ENCODE data around the gene SUMO3. TPM values are rescaled to one million over a fixed set of nuclear protein-coding genes. Genes with fewer than 3 reads are reported as not detected.

SUMO3 gene
- total and polyA plus RNA-seq, 2 of the 13 experiments (the other 11 are each of a cell fraction or from before 2014, with no cell fraction given) = 51.4 to 92.4 TPM

DNA sequence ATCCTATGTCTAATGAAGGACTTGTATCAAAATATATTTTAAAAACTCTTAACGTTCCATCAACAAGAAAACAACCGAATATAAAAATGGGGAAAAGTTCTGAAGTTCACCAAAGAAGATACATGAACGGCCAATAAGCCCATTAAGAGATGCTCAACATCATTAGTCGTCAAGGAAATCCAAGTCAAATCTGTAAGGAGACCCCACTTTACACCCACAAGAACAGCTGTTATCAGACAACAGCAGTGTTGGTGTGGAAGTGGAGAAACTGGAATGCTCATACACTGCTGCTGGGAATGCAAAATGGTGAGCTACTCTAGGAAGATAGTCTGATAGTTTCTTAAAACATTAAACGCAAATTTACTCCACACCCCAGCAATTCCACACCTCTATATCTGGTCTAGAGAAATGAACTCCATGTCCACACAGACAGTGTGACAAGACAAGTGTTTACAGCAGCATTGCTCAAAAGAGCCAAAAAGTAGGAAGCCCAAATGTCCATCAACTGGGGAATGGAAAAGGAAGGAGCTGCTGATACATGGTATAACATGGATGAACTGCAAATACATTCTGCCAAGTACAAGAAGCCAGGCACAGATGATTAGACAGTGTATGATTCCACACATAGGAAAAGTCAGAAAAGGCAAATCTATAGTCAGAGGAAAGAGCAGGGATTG is 34.7 kb downstream of the SUMO3 start:
- no peaks in the 10 kb centered on the region for H3K9me3 ChIP-seq (ENCODE audit: low read length)
- H3K27ac ChIP-seq (ENCODE audit: extremely low read length, insufficient read depth, low read length) = no peak overlapping the region
- ChIA-PET POLR2A (no interaction called here), CTCF (ENCODE audit: low intra/inter-chr PET ratio, low total read pairs) (no interaction called here)
- H3K4me3 ChIP-seq (replicated peaks in 1 of 3; ENCODE audit: insufficient read depth in 1 of 3, low read depth in 2 of 3, low read length in 3 of 3) = no peak overlapping the region
- in situ Hi-C loops (cut with HindIII; ENCODE audit: extremely low pct_ligation_motif_present, low pct_unique_long_range_greater_than_20kb) (no loop called here), intact Hi-C loops (cut with micrococcal nuclease; ENCODE audit: unreplicated experiment) (no loop called here)
- no TSS peak for BruUV-seq (replicated peaks)
- H3K79me2 ChIP-seq (ENCODE audit: insufficient read depth, low read length) = peaks cover 33% of the 10 kb centered on the region
- peaks cover 26% of the 10 kb centered on the region for H3K4me1 ChIP-seq (ENCODE audit: insufficient read depth, low read length)
- peak; percentile 40; the same call in 1 of the 2 replicates for TF ChIP-seq RFX5 (IDR thresholded peaks at IDR 0.05; ENCODE audit: low read depth, low read length)
- TF ChIP-seq, protein P1, sequence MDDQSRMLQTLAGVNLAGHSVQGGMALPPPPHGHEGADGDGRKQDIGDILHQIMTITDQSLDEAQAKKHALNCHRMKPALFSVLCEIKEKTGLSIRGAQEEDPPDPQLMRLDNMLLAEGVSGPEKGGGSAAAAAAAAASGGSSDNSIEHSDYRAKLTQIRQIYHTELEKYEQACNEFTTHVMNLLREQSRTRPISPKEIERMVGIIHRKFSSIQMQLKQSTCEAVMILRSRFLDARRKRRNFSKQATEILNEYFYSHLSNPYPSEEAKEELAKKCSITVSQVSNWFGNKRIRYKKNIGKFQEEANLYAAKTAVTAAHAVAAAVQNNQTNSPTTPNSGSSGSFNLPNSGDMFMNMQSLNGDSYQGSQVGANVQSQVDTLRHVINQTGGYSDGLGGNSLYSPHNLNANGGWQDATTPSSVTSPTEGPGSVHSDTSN (CRISPR knock-in tag; IDR thresholded peaks at IDR 0.05; ENCODE audit: borderline replicate concordance) = no peak
- H3K4me2 ChIP-seq (ENCODE audit: low read depth, low read length) = no peak overlapping the region
- no peaks in the 10 kb centered on the region for H3K27me3 ChIP-seq (ENCODE audit: control insufficient read depth in 1 of 2, insufficient read depth in 2 of 2, low read length in 2 of 2)
- H2AFZ ChIP-seq (ENCODE audit: low read length) = no peak overlapping the region
- no peaks in the 10 kb centered on the region; the same call in 1 of the 2 replicates for H4K20me1 ChIP-seq (ENCODE audit: insufficient read depth, low read length)
- WGBS (ENCODE audit: low lambda C conversion rate) = 84% methylated on average over 5 of the region's 5 CpGs
- DNase-seq (ENCODE audit: low spot score) (no peak), FAIRE-seq (no peak), ATAC-seq (no peak)
- H3K9ac ChIP-seq (ENCODE audit: insufficient read depth, low read depth, low read length) = no peak overlapping the region
- H3K36me3 ChIP-seq (replicated peaks in 1 of 2; ENCODE audit: control insufficient read depth in 1 of 2, insufficient read depth in 2 of 2, low read length in 2 of 2) = peaks cover 7 to 42% of the 10 kb centered on the region in 2 experiments; a peak in 4 of 5 replicates

DNA sequence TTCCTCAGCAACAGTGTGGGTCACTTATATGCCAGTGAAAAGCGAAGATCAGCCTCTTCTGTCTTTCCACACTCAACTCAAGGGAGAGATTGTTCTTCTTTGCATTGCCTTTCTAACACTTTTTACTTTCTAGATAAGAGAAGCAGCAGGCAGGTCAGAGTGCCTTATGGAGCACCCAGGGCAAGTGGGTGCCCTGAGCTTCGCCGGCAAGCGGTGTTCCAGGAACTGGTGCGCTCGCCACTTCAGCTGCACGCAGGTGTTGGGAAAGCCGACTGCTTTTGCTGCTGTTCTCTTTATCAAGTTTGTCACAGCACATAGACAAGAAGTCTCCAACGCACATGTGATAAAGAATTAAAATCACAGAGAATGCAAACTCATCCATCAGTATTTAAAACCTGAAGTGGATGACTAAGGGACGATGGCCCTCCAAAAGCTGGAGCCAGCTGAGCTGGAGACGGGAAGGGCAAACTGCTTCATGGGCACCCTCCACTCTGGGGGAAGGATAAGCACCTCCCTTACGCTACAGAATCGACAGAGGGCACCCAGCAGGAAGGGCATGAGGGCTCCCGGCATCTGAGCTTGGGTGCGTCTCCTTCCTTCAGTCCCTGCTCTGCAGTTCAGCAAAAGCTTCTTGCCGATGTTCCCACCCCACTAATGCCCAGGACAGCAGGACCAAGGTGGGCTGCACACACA is 36.9 kb downstream of the SUMO3 start:
- H3K27me3 ChIP-seq (ENCODE audit: control insufficient read depth in 1 of 2, insufficient read depth in 2 of 2, low read length in 2 of 2) = no peaks in the 10 kb centered on the region
- 94% methylated on average over 13 of the region's 16 CpGs for WGBS (ENCODE audit: low lambda C conversion rate)
- no peak overlapping the region for H3K9ac ChIP-seq (ENCODE audit: insufficient read depth, low read depth, low read length)
- peaks cover 9 to 46% of the 10 kb centered on the region in 2 experiments; a peak in 4 of 5 replicates for H3K36me3 ChIP-seq (replicated peaks in 1 of 2; ENCODE audit: control insufficient read depth in 1 of 2, insufficient read depth in 2 of 2, low read length in 2 of 2)
- peaks cover 28% of the 10 kb centered on the region for H3K79me2 ChIP-seq (ENCODE audit: insufficient read depth, low read length)
- ATAC-seq (no peak), FAIRE-seq (no peak), DNase-seq (ENCODE audit: low spot score) (no peak)
- no peak overlapping the region for H3K4me3 ChIP-seq (replicated peaks in 1 of 3; ENCODE audit: insufficient read depth in 1 of 3, low read depth in 2 of 3, low read length in 3 of 3)
- H3K4me2 ChIP-seq (ENCODE audit: low read depth, low read length) = no peak overlapping the region
- H3K27ac ChIP-seq (ENCODE audit: extremely low read length, insufficient read depth, low read length) = no peak overlapping the region
- POLR2A ChIA-PET = no interaction called here
- H3K9me3 ChIP-seq (ENCODE audit: low read length) = no peaks in the 10 kb centered on the region
- no TSS peak for BruUV-seq (replicated peaks)
- CTCF ChIA-PET (ENCODE audit: low intra/inter-chr PET ratio, low total read pairs) = no interaction called here
- in situ Hi-C loops (cut with HindIII; ENCODE audit: extremely low pct_ligation_motif_present, low pct_unique_long_range_greater_than_20kb) = no loop called here
- no peaks in the 10 kb centered on the region; the same call in 1 of the 2 replicates for H4K20me1 ChIP-seq (ENCODE audit: insufficient read depth, low read length)
- H3K4me1 ChIP-seq (ENCODE audit: insufficient read depth, low read length) = peaks cover 29% of the 10 kb centered on the region
- intact Hi-C loops (cut with micrococcal nuclease; ENCODE audit: unreplicated experiment) = no loop called here
- no peak overlapping the region for H2AFZ ChIP-seq (ENCODE audit: low read length)
- TF ChIP-seq ZC3H13 (CRISPR knock-in tag; IDR thresholded peaks at IDR 0.05) (no peak), MED8 (CRISPR knock-in tag; IDR thresholded peaks at IDR 0.05; ENCODE audit: insufficient replicate concordance) (no peak), HMG20A (CRISPR knock-in tag; IDR thresholded peaks at IDR 0.05; ENCODE audit: borderline replicate concordance) (no peak), FOXC1 (CRISPR knock-in tag; IDR thresholded peaks at IDR 0.05; ENCODE audit: borderline replicate concordance) (no peak), NR2F1 (CRISPR knock-in tag; IDR thresholded peaks at IDR 0.05) (no peak), RARG (CRISPR knock-in tag; IDR thresholded peaks at IDR 0.05; ENCODE audit: low read depth) (no peak), ZNF12 (CRISPR knock-in tag; IDR thresholded peaks at IDR 0.05) (no peak)
- TF ChIP-seq, protein P2, sequence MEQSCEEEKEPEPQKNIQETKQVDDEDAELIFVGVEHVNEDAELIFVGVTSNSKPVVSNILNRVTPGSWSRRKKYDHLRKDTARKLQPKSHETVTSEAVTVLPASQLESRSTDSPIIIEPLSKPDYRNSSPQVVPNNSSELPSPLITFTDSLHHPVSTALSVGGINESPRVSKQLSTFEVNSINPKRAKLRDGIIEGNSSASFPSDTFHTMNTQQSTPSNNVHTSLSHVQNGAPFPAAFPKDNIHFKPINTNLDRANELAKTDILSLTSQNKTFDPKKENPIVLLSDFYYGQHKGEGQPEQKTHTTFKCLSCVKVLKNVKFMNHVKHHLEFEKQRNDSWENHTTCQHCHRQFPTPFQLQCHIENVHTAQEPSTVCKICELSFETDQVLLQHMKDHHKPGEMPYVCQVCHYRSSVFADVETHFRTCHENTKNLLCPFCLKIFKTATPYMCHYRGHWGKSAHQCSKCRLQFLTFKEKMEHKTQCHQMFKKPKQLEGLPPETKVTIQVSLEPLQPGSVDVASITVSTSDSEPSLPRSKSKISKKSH (CRISPR knock-in tag; IDR thresholded peaks at IDR 0.05; ENCODE audit: borderline replicate concordance) = no peak
